ENCODE measurements around the gene GPR42.

Gene GPR42

GRCh38 chr19:35417713-35418534 is 47.1 kb downstream of the GPR42 start:
- no peak for DNase-seq (ENCODE audit: insufficient read length, low spot score)
- peak; percentile 93 for FAIRE-seq

GRCh38 chr19:35419046-35419445 is 48.2 kb downstream of the GPR42 start:
- FAIRE-seq (peak; percentile 65), DNase-seq (ENCODE audit: insufficient read length, low spot score) (no peak)

- no peak for DNase-seq (ENCODE audit: insufficient read length, low spot score)
- FAIRE-seq, result no peak
Measured at GRCh38 chr19:35419805-35420204, 48.9 kb downstream of the GPR42 start.

- FAIRE-seq, result no peak
- DNase-seq (ENCODE audit: insufficient read length, low spot score), result no peak
Measured at GRCh38 chr19:35421362-35421761, 50.5 kb downstream of the GPR42 start.
